Tongue (tissue), 2 donors: ENCODE results near the gene RYR3. TPM values are rescaled to one million over a fixed set of nuclear protein-coding genes. Genes with fewer than 3 reads are reported as not detected.

Experiments
- DNase-seq: peaks from one replicate; pipeline ENCODE4 v3.0.0-alpha.2; 2015
- total RNA-seq: library from RNA; depleted of rRNA; stranded (reverse); fragments of >200 nt; gene quantifications from one replicate; pipeline ENCODE4 v1.2.3, GENCODE V29; 2014

RYR3 gene
- total RNA-seq, 1 donor from 2014 or later = 98.0 TPM

DNA sequence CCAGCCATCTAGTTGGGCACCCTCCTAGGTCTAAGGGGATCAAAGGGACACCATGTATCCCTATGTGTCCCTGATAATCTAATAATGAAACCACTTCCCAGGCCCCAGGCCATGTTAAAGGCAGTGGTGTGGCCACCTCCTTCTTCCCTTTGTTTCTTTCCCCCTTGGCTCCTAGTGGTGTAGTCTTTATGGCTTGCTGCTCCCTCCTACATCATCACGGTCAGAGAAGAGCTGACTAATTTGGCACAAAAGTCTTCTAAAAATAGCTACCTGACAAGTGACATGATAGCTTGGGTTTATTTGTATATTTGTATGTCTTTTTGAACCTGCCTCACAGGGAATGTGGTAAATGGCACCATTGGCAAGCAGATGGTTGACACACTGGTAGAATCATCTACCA lies 526.5 kb downstream of the RYR3 start:
- no peak for DNase-seq

DNA sequence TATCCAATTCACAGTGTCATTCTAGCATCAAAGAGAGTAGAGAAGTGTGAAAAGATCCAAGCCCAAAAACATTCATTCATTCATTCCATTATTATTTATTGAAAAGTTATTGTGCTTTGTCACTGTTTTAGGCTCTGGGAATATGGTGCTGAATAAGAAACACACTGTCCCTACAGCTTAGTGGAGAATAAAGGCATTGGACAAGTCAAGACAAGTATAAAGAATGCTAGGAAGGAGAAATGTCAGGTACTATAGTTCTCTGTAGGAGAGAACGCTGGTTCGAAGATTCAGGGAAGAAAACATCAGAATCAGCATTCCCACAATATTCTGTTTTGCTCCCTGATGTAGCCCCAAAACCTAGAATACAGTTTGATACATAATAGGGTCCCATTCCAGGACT lies 528.8 kb downstream of the RYR3 start:
- no peak for DNase-seq

DNA sequence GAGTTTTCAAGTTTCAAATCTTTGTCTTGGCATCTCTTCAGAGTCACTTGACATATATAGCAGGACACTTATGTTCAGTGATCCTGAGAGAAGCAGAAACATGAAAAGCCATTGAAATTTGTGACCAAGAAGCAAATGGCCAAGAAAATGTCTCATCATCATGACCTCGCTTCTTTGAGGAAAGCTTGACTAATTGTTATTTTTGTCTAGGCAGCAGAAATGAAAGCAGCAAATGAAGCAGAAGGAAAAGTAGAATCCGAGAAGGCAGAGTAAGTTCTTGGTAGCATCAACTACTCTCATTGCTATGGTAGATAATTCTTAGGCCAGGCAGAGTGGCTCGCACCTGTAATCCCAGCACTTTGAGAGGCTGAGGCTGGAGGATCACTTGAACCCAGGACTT lies 529.8 kb downstream of the RYR3 start:
- DNase-seq = no peak

DNA sequence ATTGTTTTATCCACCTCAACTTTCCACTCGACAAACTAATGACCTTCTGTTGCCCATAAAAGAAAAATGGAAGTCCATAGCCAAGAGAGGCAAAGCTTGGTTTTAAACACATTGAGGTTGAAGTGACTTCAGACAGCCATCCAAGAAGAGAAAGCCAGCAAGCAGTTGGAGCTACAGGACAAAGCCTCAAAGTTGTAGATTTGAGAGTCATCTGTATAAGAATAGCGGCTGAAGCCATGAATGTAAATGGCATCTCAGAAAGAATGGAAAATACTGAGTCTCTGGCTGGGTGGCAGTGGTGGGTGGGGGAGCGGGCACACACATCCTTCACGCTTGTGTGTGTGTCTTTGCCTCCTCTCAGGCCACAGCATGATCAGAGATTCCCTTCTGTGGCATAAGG lies 533.4 kb downstream of the RYR3 start:
- DNase-seq = no peak

DNA sequence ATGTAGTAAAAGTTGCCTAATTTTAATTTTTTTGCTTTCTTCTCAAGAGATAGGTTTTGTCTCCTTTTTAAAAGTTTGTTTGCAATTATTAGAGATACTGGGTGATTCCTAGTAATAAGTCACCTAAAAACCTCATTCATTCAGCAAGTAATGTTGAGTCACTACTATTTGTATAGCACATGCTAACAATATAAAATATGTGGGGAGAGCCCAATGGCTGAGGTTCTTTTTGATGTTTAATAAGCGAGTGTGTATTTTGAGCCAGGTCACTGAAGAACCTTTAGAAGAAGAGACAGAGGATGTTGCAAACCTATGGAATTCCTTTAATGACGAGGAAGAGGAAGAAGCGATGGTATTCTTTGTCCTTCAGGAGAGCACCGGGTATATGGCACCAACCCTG lies 533.8 kb downstream of the RYR3 start:
- no peak for DNase-seq

DNA sequence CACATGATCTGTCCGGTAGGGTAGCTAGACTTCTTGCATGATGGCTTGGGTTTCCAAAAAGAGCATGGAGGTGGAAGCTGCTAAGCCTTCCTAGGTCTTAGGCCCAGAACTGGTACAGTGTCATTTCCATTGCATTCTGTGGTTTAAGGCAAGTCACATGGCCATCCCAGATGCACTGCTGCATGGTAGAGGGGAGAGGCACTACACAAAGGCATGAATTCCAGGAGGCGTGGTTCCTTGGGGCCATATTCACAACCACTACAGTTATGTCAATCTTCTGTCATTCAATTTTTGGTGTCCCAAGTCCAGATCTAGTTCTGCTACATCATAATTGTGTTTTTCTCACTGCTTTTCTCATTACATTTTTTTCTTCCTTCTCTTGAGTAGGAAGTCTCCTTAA lies 535.4 kb downstream of the RYR3 start:
- DNase-seq = no peak

DNA sequence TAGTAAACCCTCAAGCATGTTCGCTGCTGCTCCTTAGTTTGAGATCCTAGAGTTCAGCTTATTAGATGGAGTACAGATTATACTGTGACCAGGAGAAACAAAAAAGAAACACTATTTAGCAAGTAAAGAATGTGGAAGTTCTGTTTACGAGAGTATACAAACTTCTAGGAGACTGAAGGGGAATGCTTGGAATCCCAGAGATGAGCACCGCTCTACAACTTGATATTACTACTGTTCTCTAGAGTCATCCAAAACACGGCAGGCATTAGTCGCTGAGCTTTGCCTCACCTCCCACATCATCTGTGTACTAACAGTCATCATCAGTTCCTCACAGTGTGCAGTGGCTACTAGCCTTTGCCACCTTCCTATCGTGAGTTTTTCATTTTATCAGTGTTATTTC lies 536.1 kb downstream of the RYR3 start:
- no peak for DNase-seq

DNA sequence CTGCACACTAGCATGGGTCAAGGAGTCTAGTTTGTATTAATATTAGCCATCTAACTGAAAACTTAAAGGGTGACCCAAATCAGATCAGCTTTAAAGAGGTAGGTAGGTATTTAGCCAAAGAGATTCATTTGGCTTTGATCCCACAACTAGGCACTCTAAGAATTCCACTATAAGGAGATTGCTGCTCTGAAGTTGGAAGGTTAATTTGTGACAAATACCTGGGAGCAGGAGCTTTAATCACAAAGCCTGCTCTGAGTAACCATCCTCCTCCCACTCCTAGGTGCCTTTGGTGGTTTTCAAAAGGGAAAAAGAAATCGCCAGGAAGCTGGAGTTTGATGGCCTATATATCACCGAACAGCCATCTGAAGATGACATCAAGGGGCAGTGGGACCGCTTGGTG lies 537.2 kb downstream of the RYR3 start:
- no peak for DNase-seq

DNA sequence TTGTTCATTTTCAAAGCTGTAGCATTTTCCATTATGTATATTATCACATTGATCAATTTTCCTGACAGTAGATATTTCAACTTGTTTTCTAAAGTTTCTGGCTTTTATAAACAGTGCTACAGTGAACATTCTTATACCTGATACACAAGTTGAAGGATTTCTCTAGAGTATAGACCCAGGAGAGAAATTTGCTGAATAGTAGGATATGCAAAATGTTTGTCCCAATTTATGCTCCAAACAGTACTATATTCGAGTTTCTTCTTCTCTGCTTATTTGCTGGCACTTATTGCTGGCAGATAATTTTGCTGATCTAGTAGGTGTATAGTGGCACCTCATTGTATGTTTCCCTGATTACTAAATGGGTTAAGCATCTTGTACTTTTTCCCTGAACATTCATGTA lies 540.3 kb downstream of the RYR3 start:
- DNase-seq = no peak

DNA sequence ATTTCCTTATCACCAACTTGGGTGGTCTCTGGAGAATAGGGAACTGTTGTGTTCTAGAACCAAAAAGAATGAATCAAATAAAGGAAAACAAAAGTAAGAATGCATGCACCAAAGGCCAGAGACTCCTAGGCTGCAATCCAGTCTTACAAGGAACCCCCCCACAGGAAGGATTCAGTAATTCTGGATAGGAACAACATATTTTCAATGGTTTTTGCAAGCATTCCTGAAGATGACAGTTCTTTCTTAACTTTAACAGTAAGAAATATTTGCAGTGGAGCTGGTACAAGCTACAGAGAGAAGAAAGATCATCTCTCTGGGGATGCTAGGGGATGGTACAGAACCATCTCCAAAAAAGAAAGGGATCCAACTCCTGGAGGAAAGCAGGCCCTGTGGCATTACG lies 541.3 kb downstream of the RYR3 start:
- no peak for DNase-seq

DNA sequence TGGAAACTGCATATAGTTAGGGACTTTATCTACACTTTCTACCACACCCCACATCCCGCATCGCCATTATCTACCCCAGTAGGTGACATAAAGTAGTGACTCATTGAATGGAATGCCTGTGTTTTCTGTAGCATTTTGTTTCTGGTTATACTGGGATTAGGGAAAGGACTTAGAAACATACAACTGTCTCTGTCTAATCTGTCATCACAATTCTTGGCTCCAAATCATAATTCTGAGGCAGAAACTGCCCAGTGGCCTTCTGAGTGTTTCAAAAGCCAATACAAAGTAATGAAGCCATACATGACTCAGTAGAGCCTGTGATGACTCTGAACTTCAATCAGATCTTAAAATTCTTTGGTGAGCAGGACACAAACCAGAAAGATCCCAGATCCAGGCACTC lies 541.8 kb downstream of the RYR3 start:
- no peak for DNase-seq

DNA sequence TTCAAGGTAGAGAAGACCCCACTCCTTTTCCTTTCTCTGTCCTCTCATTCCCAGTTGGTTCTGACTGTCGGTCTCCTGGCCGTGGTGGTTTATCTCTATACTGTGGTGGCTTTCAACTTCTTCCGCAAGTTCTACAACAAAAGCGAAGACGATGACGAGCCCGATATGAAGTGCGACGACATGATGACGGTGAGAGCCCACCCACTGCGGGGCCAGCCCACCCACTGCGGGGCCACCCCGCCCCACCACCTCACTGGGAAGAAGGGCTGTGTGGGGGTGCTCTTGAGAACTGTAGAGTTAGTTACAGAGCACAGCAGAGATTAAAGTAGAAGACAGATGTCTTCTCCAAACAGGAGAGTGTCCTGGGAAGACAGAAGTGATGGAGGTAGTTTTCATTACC lies 547.0 kb downstream of the RYR3 start:
- no peak for DNase-seq

DNA sequence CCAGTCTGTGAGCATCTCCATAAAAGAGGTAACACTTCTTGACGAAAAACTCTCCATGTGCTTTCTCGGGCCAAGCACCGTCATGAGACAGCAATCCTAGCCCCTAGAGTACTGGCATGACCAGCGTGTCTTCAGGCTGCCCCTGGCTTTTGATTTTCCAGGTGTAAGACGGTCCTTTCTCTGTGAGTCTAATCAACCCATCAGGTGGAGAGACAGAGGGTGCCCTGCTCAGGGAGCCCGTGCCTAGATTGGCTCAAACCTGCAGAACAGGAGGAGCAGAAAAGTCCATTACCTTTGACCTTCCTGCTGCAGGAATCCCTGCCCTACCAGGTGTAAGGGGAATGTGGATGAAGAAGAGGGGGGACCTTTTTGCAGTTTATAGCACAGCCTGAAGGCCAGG lies 548.1 kb downstream of the RYR3 start:
- DNase-seq = no peak

DNA sequence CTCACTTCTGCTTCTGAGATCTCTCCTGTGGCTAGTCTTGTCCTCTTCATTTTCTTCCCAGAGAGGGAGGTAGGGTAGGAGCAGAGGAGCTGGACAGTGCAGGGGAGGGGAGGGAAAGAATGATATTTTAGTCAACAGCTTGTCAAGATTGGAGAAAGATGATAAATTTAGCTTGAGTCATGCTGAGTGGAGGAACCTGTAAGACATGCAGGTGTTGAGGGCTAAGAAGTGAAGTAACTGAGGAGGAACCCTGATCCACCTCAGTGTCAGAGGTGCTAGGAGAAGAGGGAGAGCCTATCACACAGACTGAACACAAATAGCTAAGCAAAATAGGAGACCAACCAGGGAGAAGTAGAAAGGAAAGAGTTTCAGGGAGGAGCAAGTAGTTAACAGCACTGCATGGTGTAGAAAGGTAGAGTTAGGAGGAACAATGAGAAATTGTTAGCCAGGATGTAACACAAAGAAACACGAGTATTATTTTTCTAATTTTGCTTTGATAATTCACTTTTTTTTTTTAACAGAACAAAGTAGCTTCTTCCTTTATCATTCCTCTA lies 549.3 kb downstream of the RYR3 start:
- no peak for DNase-seq

DNA sequence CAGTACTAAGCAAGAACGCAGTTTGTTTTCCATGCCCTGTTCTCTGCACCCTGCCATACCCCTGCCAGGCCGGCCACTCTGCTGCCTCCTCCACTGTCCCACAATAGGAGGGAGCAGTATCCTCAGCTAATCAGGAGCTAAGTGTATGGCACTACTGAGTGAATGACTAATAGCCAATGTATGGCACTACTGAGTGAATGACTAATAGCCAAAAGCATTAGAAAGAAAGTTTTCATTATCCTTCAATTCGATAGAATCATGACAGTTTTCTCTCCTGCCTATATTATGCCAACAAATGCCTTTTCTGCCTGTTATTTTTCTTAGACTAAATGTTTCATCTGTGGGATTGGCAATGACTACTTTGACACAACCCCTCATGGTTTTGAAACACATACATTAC lies 550.0 kb downstream of the RYR3 start:
- DNase-seq = no peak

DNA sequence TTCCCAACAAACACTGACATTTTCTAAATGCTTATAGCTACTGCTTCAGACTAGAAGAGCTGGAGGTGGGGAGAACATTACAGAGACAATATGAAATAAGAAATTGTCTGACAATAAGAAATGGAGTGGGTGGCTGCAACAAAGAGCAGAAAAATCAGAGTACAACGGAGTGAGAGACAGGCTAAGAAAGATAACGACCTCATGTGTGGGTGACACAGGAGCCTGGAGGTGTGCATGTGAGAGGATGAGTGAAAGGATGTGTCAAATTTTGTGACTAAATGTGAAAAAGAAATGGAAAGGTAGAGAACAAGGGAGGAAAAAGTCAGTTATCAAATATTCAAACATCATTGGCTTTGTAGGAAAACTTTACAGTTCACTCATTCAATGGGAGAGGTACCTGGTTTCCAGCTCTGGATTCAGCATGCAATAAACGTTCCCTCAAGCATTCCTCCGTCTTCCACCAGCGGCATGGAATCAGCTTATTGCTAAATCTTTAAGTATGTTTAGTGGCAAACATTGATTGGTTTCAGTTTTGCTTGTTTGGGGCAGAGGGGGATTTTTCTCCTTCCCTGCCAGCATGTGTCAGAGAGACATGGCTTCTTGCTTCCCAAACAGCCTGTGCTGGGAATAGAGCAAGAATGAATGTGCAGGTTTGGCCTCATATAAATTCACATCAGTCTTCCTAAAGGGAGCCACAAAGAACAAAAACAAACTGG lies 553.8 kb downstream of the RYR3 start:
- no peak for DNase-seq

DNA sequence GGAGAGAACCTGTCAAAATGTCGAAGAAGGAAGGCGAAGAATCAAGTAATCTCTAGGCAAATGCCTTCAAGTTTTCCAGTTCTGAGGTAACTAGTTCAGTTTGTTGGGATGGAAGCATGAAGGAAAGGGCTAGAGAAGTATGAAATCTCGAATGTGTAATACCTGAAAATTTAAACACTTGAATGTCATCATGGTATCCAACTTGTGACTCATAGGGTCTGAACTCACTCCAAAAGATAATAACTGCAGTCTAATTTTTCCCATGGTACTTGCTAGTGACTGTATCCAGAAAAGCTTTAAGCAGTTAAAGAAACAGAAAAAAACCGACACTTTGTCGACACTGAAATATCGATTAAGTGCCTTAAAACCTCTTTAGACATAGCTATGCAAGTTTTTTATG lies 554.6 kb downstream of the RYR3 start:
- no peak for DNase-seq

DNA sequence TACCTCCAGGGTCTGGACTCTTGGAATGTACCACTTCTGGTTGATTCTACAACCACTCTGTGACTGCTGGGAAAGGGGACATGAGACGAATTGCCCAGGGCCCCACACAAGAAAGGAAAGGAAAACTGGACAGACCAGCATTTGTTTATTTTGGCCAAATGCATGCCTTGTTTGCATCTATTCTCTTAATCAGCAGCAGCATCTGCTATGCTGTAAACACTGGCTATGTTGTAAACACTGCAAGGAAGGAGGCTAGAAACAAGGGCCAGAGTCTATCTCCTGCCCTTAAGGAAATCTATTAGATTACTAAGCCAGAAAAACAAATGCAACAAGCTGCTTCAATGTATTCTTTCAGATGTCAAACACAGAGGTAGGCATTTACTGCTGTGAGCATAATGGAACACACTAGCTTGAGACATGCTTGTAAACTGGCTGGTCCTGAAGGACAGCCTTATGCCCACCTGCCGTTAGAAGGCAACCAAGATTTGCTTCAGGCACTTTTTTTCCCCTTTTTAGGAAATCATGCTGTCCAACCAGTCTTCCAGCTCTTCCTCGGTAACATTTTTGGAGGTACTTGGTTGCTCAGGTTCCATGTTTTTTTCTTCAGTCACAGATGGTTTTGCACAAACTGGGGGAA lies 555.5 kb downstream of the RYR3 start:
- DNase-seq = no peak

DNA sequence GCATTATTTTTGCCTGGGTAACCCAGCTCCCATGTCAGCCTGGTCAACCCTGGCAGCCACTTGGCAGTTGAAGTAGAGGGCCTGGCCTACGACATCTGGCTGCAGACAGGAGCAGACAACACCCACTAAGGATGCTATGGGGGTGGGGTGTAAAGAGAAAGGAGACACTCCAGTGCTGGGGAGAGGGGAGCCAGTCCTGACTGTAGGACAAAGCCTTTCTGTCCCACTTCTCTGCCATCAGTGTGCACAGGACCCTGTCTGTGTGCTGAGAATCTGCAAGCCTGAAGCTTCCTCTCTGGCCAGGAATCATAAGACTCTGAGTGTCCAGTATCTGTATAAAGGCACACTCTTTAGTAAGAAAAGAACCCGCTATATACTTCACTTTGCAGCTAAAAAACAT lies 561.2 kb downstream of the RYR3 start:
- no peak for DNase-seq

DNA sequence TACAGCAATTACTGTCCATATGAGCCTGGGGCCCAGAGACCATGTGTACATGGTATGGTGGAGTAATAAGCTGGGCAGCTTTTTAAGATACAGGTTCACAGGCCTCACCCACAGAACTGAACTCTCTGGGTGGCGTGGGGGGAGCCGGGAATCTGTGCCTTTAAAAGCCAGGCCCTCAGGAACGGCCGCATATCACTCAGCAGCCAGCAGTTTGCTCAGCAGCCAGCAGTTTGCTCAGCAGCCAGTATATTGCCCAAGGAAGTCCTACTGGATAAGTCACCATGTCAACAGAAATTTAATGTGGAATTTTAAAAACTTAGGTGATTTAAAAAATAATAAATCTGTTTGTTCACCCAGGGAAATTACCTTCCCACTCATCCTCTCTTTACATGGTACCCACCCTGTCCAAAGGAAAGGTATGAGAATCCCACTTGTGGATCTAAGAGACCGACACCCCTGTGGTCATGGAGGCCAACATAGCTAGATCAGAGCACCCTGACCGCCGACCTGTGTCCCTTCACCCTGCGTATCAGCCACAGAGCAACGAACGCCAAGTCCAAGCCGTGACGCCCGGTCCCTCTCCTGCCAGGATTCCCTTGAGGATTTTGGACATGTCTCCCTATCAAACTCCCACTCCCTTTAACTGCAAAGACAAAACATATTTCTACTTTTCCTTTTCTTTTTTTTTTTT lies 561.8 kb downstream of the RYR3 start:
- no peak for DNase-seq

DNA sequence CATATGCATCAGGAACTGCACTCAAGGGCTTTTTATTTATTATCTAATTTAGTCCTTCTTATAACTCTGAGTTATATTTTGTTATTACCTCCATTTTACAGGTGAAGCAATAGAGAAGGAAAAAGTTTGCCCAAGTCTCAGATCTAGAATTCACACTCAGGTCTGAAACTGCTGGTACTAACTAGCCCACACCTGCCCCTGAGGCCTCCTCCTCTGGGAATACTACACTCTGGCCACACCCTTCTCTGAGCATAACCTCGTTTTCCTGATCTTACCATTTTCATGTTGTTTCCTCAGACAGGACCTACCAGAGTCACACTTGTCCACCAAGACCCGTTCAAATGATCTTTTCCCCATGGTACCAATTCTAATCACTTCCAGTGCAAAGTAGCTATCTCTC lies 563.4 kb downstream of the RYR3 start:
- DNase-seq = no peak

DNA sequence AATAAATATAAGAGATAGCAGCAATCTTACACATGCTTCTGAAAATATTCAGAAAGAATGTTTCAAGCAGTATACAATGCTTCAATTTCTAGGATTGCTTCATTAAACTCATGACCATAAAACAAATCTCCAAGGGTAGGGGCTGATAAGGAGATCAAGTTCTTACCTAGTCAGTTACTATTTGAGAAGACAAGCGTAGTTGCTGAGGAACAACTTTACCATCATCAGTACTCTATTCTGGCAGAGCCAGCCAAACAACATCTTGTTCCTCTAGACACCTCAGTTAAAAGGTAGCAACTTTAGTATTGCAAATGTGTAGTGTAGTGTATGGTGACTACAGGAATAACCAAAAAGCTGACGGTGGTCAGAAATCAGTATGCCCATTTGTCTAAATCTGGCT lies 572.2 kb downstream of the RYR3 start:
- DNase-seq = no peak

DNA sequence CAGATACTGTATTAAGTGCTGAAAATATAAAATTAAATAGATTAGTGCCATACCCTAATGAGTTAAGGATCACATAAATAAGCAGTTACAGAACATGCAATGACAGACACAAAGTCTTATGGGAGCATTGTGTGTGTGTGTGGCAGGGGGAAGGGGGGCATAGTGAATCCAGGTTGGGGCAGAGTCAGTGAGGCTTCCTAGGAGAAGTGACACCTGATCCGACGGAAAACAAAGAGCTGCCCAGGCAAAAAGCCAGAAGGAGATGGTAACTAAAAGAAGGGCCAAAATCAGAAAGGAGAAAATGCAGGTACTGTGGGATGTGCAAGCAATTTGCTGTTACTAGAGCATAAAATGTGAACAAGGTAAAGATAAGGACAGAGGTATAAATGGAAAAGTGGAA lies 577.4 kb downstream of the RYR3 start:
- no peak for DNase-seq

DNA sequence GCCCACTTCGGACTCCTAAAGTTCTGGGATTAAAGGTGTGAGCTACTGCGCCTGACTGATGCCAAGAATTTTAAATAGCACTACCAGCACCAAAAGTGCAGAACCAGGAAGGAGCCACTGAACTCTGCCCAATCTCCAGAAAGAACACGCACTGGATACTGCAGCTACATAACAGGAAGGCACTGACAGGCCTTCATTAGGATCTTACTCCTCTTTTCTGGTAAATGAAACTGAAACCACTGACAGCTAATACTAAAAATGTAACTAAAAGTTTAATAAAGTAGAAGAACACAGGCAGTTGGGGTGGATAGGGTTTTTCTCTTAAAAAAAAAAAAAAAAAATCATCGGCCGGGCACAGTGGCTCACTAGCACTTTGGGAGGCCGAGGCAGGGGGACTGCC lies 583.4 kb downstream of the RYR3 start:
- no peak for DNase-seq
